GM12801 (cell line): ENCODE results near the gene TPRX1.

Source experiments
- CTCF ChIP-seq: IDR thresholded peaks from one replicate; pipeline ENCODE4 v1.5.1; 2011; ENCODE audit warnings: control low read depth; ENCODE audit not compliant: insufficient read length; ENCODE audit errors: extremely low read depth

Gene TPRX1

GRCh38 chr19:47754206-47755064, 49.9 kb downstream of the TPRX1 start:
- TF ChIP-seq CTCF = no peak

DNA sequence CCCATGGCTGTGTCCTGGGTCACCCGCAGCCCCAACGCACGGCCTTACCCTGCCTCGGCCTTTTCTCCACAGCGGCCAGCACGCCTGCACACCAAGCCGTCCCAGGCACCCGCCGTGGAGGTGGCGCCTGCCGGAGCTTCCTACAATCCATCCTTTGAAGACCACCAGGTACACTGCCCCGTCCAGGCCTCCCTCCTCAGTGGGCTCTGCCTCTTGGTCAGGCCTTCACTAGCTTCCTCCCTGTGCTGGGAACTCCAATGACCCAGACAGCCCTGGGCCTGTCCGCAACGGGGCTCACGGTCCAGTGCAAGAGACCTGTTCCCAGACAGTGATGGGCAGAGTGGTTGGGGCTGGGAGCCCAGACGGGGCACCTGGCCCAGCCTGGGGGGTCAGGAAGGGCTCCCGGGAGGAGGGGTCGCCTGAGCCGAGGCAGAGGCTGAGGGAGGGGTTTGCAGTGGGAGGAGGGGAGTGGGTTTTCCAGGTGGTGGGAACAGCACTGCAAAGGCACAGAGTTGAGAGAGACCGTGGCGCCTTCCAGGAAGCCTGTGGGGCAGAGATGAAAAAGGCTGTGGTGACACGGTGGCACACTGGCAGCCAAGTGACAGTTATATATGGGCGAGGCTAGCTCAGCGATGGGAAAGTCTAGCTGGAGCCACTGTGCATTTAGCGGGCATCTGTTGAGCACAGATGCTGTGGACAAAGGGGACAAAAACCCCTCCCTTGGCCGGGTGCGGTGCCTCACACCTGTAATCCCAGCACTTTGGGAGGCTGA, 51.7 kb downstream of the TPRX1 start:
- no peak for TF ChIP-seq CTCF
